A673 (cell line): ENCODE measurements around the gene HMGCS1.

ENCODE experiments used
- CTCF ChIP-seq: fragments of 300-800, 200-600 bp; sonication (generic); conservative IDR thresholded peaks from 2 replicates; pipeline ENCODE4 v1.5.1; 2017; ENCODE audit warnings: low read depth, mild to moderate bottlenecking, antibody characterized with exemption, low read length, moderate library complexity, mixed read lengths
- EZH2 ChIP-seq: fragments of 200-600 bp; sonication (generic); IDR thresholded peaks from 2 replicates; pipeline ENCODE4 v1.6.1; 2017; ENCODE audit warnings: borderline replicate concordance, low read depth, mild to moderate bottlenecking, mixed read lengths, antibody characterized with exemption, low read length; ENCODE audit not compliant: poor library complexity, severe bottlenecking

GRCh38 chr5:43336159-43336558 lies 22.9 kb upstream of the HMGCS1 start:
- TF ChIP-seq CTCF (no peak), EZH2 (no peak)
